DMS 273 treated with DMSO at 0.1 percent for 48 hours (cell line): Measurements from ENCODE around the gene LHX5.
A peak's percentile ranks its signal among the peaks of the same experiment; 100 is the strongest.

Experiments
- DNase-seq: peaks from one replicate; lab custom pipeline; 2025; lab: John Stamatoyannopoulos, UW

Gene LHX5

DNA sequence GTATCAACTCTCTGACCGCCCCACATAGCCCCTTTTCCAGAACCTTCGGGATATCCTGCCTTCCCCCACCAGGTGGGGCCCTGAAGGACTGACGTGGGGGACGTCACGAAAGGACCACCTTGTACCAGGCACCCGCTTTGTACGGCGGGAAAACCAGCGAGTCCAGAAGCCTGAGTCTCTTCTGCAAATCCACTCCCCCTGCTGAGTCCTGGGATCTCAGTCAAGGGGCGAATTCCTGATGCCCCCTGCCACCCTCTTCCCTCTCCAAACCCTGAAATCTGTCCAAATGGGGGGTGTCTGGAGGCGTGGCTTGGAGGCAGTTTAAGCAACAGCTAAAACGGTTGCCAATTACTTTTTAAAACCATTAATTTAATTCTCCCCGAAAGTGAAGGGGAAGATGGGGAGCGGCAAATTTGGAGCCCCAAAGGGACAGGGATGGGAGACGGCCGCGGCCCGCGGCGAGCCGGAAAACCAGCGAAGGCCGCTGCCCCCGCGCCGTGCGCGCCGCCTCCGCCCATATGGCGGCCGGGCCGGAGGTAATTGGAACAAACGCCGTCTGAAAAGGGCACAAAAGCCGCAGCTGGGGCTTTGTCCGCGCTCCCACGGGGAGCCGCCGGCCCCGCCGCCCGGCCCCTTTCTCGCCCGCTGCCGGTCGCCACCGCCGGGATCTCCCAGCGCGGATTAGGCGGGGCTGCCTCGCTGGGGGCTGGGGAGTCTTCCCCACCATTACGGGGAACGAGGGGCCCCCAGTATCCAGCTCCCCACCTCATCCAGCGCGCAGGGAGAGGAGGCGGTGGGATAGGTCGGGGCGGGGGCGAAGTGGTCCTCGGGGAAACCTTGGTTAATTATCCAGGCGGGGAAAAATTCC lies 6.6 kb downstream of the LHX5 start:
- DNase-seq, result no peak

DNA sequence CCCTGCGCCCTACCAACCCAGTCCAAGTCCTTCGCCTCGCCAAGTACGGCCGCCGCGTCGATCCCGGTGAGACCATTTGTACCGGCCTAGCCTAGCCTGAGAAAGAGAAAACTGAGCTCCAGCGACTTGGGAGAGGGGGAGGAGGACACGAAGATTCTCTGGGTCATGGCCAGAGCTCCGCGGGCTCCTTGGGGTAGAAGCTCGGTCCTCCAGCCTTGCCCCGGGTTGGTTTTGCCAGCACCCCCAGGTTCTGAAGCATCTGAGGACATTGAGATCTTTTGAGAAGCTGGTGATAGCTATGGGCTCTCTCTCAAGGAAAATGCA lies 7.3 kb downstream of the LHX5 start:
- DNase-seq, result no peak

- no peak for DNase-seq
These were observed 7.8 kb downstream of the LHX5 start for GRCh38 chr12:113463746-113464451.

GRCh38 chr12:113462998-113463745 lies 8.5 kb downstream of the LHX5 start:
- no peak for DNase-seq

GRCh38 chr12:113462117-113462774 lies 9.4 kb downstream of the LHX5 start:
- peak; percentile 33 for DNase-seq

DNA sequence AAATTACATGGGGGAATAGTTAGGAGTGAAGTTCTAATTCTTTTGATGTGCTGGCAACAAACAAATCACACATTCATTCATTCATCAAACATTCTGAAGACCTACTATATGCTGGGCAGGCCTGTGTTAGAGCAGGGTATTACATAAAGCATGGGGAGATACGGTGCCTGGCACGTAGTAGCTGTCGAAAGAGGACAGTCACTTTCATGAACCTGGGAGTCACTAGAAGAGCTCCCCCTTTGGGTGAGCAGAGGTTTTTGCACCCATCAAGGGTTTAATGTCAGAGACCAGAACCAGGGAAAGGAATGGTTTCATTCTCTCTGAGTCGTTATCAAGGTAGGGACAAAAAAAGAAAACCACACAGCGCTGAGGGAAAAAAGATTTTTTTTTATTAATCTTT lies 10.0 kb downstream of the LHX5 start:
- no peak for DNase-seq

DNA sequence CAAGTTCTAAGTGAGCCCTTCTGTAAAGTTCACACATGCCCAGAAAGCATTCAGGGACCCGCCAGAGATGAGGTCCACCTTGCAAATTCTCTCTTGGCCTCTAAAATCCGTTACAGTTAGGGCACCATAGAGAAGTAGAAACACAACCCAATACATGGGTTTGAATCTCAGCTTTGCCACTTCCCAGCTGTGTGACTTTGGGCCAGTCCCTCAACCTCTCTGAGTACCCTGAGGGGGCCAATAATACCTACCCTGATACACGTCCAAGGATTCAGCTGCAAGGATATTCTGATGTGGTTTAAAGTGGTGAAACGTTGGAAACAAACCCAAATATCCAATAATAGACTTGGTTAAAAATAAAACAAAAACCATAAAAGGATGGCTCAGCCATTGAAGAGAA lies 11.7 kb downstream of the LHX5 start:
- DNase-seq, result no peak

GRCh38 chr12:113457710-113458109 lies 14.0 kb downstream of the LHX5 start:
- DNase-seq, result no peak

DNA sequence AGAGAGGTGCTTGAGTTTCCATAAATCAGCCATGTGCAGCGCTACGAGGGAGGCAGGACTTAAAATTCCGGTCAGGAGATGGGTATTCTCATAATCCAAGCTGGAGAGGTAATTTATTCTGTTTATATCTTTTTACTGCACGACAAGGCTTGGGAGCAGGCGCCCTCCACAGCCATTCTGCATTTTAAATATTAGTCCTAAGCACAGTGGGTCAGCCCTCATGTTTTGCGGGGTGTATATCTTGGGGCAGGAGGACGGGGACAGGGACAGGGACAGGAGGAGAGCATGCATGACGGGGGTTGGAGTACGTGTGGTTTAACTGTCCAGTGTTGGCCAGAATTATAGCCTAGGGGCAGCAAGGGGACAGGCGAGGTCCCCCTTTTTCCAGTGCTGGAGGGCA lies 14.5 kb downstream of the LHX5 start:
- DNase-seq, result no peak

GRCh38 chr12:113456761-113457160 lies 14.9 kb downstream of the LHX5 start:
- DNase-seq, result no peak

GRCh38 chr12:113456199-113456598 lies 15.5 kb downstream of the LHX5 start:
- DNase-seq, result no peak

GRCh38 chr12:113453330-113453729 lies 18.3 kb downstream of the LHX5 start:
- no peak for DNase-seq

GRCh38 chr12:113452458-113452857 lies 19.2 kb downstream of the LHX5 start:
- no peak for DNase-seq

- no peak for DNase-seq
These were observed 21.8 kb downstream of the LHX5 start for GRCh38 chr12:113449839-113450238.

DNA sequence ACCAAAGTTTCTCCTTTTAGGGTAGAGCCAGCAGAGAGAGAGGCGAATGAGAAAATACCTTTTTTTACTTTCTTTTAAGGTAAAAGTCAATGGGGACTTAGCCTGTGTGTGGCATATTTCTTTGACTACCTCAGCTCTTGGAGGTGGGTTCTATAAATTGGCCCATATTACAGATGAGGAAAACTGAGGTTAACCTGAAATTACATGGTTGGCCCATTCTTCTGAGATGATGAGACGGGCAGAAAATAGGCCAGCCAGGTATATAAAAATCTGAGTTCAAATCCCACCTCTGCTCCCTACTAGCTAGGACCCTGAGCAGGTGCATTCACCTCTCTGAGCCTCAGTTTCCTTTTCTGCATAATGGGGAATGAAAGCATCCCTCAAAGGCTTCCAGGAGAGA lies 22.4 kb downstream of the LHX5 start:
- no peak for DNase-seq

DNA sequence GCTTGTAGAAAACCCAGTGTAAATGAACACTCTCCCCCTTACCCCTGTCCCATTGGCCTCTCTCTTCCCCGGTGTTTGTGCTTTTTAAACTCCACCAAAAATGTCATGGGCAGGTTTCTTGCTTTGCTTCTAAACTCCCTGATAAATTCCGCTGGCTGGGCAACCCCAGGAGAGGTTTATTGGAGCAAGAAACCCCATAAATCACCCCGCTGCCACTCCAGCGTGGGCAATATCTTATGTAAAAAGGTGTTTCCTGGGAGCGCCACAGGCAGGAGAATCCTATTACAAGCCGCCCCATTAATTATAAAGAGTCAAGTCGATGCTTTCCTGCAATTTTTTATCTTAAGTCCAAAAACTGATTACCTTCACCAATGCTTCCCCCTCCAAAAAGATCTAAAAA lies 22.8 kb downstream of the LHX5 start:
- DNase-seq, result no peak

GRCh38 chr12:113445544-113446171 lies 26.0 kb downstream of the LHX5 start:
- no peak for DNase-seq

DNA sequence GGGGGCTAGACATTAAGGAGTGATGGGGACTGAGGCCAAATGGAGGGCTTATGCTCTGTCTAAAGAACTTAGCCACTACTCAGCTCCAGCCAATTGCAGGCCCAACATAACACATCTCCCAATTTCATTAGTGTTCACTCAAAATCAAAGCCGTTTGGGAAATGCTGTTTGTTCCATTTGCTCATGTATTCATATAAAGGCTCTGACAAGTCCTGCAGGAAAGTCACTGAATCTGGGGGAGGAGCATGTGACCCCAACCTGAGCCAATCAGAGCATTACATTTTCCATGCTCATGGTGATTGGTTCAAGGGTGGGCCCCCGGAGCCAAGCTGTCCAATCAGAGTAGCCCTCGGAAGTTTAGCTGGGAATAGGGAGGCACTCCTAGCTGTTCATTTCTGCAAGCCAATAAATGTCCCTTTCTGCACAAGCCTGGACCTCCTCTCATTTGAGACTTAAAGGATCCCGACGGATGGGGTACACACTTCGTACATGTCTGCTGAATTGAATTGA lies 28.6 kb downstream of the LHX5 start:
- DNase-seq, result no peak

DNA sequence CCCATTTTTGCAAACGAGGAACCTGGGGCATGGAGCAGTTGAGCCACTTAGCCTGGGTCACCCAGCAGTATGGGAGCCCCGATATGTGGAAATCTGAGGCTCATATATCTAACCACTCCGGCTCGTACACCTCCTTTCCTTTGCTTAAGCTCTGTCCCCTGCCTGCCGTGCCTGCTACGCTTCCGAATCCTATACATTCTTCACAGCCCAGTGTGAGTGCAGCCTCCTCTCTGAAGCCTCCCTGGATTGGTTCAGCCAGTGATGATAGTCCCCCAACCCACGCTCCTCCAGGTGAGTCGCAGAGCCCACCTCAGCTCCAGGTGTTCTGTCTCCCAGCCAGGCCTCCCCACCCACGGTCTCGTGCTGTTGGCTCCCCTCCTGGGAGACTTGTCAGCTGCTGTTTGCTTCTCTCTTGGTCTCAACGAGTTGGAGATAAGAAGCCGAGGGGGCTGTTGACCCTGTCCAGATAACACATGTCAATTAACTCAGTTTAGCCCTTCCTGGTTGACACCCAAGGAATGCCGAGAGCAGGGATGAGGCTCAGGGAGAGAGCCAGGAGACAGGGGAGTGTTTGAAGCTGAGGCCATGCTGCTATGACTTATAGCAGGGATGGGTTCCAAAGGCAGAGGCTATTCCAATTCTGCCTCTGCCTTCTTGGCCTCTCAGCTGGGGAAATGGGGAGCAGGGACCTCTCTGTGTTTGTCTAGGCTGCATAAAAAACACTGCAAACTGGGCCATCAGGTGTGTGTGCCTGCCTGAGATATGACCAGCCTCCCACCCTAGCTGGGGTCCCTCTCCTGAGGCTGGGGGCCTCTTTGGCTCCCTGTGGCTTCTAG lies 30.5 kb downstream of the LHX5 start:
- no peak for DNase-seq

DNA sequence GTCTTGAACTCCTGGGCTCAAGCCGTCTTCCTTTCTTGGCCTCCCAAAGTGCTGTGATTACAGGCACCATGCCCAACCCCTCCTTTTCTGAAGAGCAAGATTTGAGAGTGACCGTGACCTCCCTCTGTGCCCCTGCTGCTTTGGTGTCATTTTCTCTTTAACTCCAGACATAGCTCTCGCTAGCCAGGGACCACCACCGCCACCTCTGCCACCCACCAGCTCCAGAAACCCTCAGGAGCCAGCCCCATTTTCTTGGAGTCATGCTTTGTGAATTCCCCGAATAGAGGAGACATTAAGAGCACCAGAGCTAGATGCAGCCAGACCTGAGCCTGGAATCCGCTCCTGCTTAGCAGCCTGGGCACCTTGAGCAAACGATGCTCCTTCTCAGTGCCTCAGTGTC lies 31.3 kb downstream of the LHX5 start:
- no peak for DNase-seq

- DNase-seq, result no peak
These were observed 32.1 kb downstream of the LHX5 start for GRCh38 chr12:113439606-113440030.
